Esophagus muscularis mucosa (tissue), 4 donors: Measurements from ENCODE around the gene XRCC4.
"Not testable (repeated sequence)": the region's sequence is repeated elsewhere in the genome, so short reads cannot be mapped to it uniquely, and the experiment has no call there.

Source experiments
- EP300 ChIP-seq: sonication (generic); formaldehyde crosslinking; IDR thresholded peaks from one replicate; pipeline ENCODE4 v1.6.1; 2017; ENCODE audit warnings: antibody characterized with exemption
- POLR2A ChIP-seq: fragments of 450-650 bp; IDR thresholded peaks from one replicate; pipeline ENCODE4 v1.6.1; 2017; ENCODE audit warnings: antibody characterized with exemption, moderate library complexity, mild to moderate bottlenecking, low read depth
- POLR2AphosphoS5 ChIP-seq, 2 donors: sonication (generic); formaldehyde crosslinking; IDR thresholded peaks; one replicate each; pipeline ENCODE4 v1.6.1; 2017; ENCODE audit warnings: antibody characterized with exemption in 2 of 2
- TF ChIP-seq, protein P1 (sequence below), 3 experiments: fragments of 200-600 bp in 2 of 3; fragments of 450-650 bp in 1 of 3; sonication (generic) in 2 of 3; IDR thresholded peaks; one replicate each; pipeline ENCODE4 v1.5.1; 2017 to 2019; ENCODE audit warnings: antibody characterized with exemption in 3 of 3, mild to moderate bottlenecking in 2 of 3, moderate library complexity in 1 of 3

- not testable (repeated sequence) for TF ChIP-seq POLR2AphosphoS5 (IDR thresholded peaks at IDR 0.05); EP300; POLR2A
- TF ChIP-seq, protein P1, sequence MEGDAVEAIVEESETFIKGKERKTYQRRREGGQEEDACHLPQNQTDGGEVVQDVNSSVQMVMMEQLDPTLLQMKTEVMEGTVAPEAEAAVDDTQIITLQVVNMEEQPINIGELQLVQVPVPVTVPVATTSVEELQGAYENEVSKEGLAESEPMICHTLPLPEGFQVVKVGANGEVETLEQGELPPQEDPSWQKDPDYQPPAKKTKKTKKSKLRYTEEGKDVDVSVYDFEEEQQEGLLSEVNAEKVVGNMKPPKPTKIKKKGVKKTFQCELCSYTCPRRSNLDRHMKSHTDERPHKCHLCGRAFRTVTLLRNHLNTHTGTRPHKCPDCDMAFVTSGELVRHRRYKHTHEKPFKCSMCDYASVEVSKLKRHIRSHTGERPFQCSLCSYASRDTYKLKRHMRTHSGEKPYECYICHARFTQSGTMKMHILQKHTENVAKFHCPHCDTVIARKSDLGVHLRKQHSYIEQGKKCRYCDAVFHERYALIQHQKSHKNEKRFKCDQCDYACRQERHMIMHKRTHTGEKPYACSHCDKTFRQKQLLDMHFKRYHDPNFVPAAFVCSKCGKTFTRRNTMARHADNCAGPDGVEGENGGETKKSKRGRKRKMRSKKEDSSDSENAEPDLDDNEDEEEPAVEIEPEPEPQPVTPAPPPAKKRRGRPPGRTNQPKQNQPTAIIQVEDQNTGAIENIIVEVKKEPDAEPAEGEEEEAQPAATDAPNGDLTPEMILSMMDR (IDR thresholded peaks at IDR 0.05), result not testable (repeated sequence)
Measured at GRCh38 chr5:83152996-83153395, 75.6 kb downstream of the XRCC4 start.
